Spleen (tissue), 11 donors: ENCODE results near the gene AKNA. TPM values are rescaled to one million over a fixed set of nuclear protein-coding genes. Genes with fewer than 3 reads are reported as not detected.
A peak's percentile ranks its signal among the peaks of the same experiment; 100 is the strongest.

Experiments
- DNase-seq: peaks from one replicate; pipeline ENCODE4 v3.0.0-alpha.2; 2020
- H3K27ac ChIP-seq, 8 donors: fragments of 200-600 bp; sonication (generic) in 7 of 8; 1 replicate in 4 of 8; 2 replicates in 4 of 8; pipeline versions ENCODE4 v1.5.0 to v1.8.0; 2016 to 2021; ENCODE audit warnings: inconsistent platforms in 4 of 8, mild to moderate bottlenecking in 4 of 8, moderate library complexity in 1 of 8
- H3K27me3 ChIP-seq, 7 donors: fragments of 200-600 bp; sonication (generic) in 6 of 7; replicated peaks in 1 of 7; 1 replicate in 4 of 7; 2 replicates in 3 of 7; pipeline versions ENCODE4 v1.5.0 to v1.8.0; 2016 to 2021; ENCODE audit warnings: inconsistent platforms in 3 of 7, mild to moderate bottlenecking in 1 of 7
- H3K36me3 ChIP-seq, 6 donors: fragments of 200-600 bp; sonication (generic) in 5 of 6; 1 replicate in 4 of 6; 2 replicates in 2 of 6; pipeline versions ENCODE4 v1.5.0 to v1.8.0; 2016 to 2021; ENCODE audit warnings: inconsistent platforms in 2 of 6
- H3K4me1 ChIP-seq, 6 donors: fragments of 200-600 bp; sonication (generic) in 5 of 6; 1 replicate in 3 of 6; 2 replicates in 3 of 6; pipeline versions ENCODE4 v1.5.0 to v1.8.0; 2016 to 2021; ENCODE audit warnings: inconsistent platforms in 3 of 6
- H3K4me3 ChIP-seq, 8 donors: fragments of 200-600 bp; sonication (generic) in 7 of 8; 1 replicate in 4 of 8; 2 replicates in 4 of 8; pipeline versions ENCODE4 v1.5.0 to v1.8.0; 2016 to 2021; ENCODE audit warnings: inconsistent platforms in 4 of 8, mild to moderate bottlenecking in 4 of 8, moderate library complexity in 2 of 8
- H3K9me3 ChIP-seq, 8 donors: fragments of 200-600 bp; sonication (generic) in 7 of 8; 1 replicate in 4 of 8; 2 replicates in 4 of 8; pipeline versions ENCODE4 v1.5.0 to v1.8.0; 2016 to 2021; ENCODE audit warnings: inconsistent platforms in 4 of 8
- CTCF ChIP-seq, 11 experiments: fragments of 200-600 bp in 7 of 11; fragments of 450-650 bp in 4 of 11; sonication (generic) in 4 of 11; IDR thresholded peaks in 8 of 11; conservative IDR thresholded peaks in 3 of 11; 1 replicate in 7 of 11; 2 replicates in 4 of 11; pipeline versions ENCODE4 v1.4.0 to v1.8.0; 2016 to 2021; ENCODE audit warnings: antibody characterized with exemption in 11 of 11, inconsistent platforms in 4 of 11, mild to moderate bottlenecking in 1 of 11
- POLR2A ChIP-seq, 3 donors: fragments of 450-650 bp; IDR thresholded peaks; one replicate each; pipeline ENCODE4 v1.5.1; 2017; ENCODE audit warnings: antibody characterized with exemption in 3 of 3, mild to moderate bottlenecking in 1 of 3
- POLR2AphosphoS5 ChIP-seq, 3 donors: sonication (generic); formaldehyde crosslinking; IDR thresholded peaks; one replicate each; pipeline ENCODE4 v1.5.1; 2017; ENCODE audit warnings: antibody characterized with exemption in 3 of 3
- whole genome bisulfite sequencing, 5 donors: extraction: QIAGEN DNeasy Blood & Tissue Kit in 3 of 5; methylation state at CpG; one replicate each; pipeline versions ENCODE4 v1.1.5 to v1.1.7; 2013 to 2018; 5-methylcytosine and 5-hydroxymethylcytosine counted together
- intact Hi-C: fragments of 100-400 bp; cut with DNase I; formaldehyde crosslinking; loops from one replicate; pipeline ENCODE4 v1.15.0; 2023; ENCODE audit warnings: low total_unique reads
- polyA plus RNA-seq, 3 donors: library from polyadenylated mRNA; stranded (reverse); fragments of 200-250 nt; gene quantifications; one replicate each; pipeline ENCODE4 v1.2.1, GENCODE V29; 2013
- total RNA-seq, 7 donors: library from RNA; depleted of rRNA in 3 of 7; stranded (reverse); fragments of >200 nt in 3 of 7; fragmentation: NEBNext Ultra II Directional in 4 of 7; extraction: Animal tissue kit (Norgen Biotek cat#: 25700) in 4 of 7; gene quantifications; one replicate each; pipeline versions ENCODE4 v1.1.0 to v1.2.1, GENCODE V29; 2016 to 2021
- donor health status: healthy with polysubstance abuse.
- donor health status: DM: no; HTN: no; CAD: no; lungs with moderate emphysema.
- donor health status: DM: no; HTN: no; CAD: no.
- donor health status: Bipolar disorder and iron deficiency.
- donor health status: healthy.
- donor health status: DM: no; HTN: no; CAD: no.
- donor health status: DM: yes; HTN: yes; CAD: no.

AKNA gene
- total and polyA plus RNA-seq, 10 donors = 92.9 to 324 (median 216) TPM

- intact Hi-C loops = no loop called here
- 74 to 92% (median 81%) methylated on average over 5 of the region's 5 CpGs for WGBS, 5 donors
- DNase-seq = peak; percentile 13
- Histone ChIP-seq H3K4me3 (no peak overlapping the region), H3K4me1 (peaks cover 3 to 13% (median 10%) of the 10 kb centered on the region in 6 donors), H3K27ac (no peak overlapping the region), H3K27me3 (peaks cover 0 to 9% (median 0%) of the 10 kb centered on the region in 7 donors), H3K36me3 (no peaks in the 10 kb centered on the region), H3K9me3 (no peaks in the 10 kb centered on the region)
- no peak for TF ChIP-seq CTCF (IDR thresholded peaks at IDR 0.05 in 8 of 11, conservative IDR thresholded peaks at IDR 0.05 in 3 of 11)
- TF ChIP-seq POLR2AphosphoS5 (IDR thresholded peaks at IDR 0.05) = no peak
- no peak for TF ChIP-seq POLR2A (IDR thresholded peaks at IDR 0.05)
These were observed 84.2 kb downstream of the AKNA start for GRCh38 chr9:114303571-114303970.

- H3K36me3 ChIP-seq = no peaks in the 10 kb centered on the region
- no peak for TF ChIP-seq POLR2AphosphoS5 (IDR thresholded peaks at IDR 0.05)
- TF ChIP-seq POLR2A (IDR thresholded peaks at IDR 0.05) = no peak
- no peak for TF ChIP-seq CTCF (IDR thresholded peaks at IDR 0.05 in 8 of 11, conservative IDR thresholded peaks at IDR 0.05 in 3 of 11)
- H3K4me1 ChIP-seq = peaks cover 3 to 13% (median 10%) of the 10 kb centered on the region in 6 donors
- intact Hi-C loops = no loop called here
- peaks cover 0 to 9% (median 0%) of the 10 kb centered on the region in 7 donors for H3K27me3 ChIP-seq
- no peaks in the 10 kb centered on the region for H3K9me3 ChIP-seq
- no peak overlapping the region for H3K4me3 ChIP-seq
- no peak overlapping the region for H3K27ac ChIP-seq
- peak; percentile 47 for DNase-seq
- 76 to 86% (median 84%) methylated on average over 6 of the region's 6 CpGs for WGBS, 5 donors
These were observed 85.1 kb downstream of the AKNA start for GRCh38 chr9:114302727-114303126.

GRCh38 chr9:114301798-114302565, 85.8 kb downstream of the AKNA start:
- TF ChIP-seq POLR2AphosphoS5 (IDR thresholded peaks at IDR 0.05) (no peak), CTCF (IDR thresholded peaks at IDR 0.05 in 8 of 11, conservative IDR thresholded peaks at IDR 0.05 in 3 of 11) (no peak), POLR2A (IDR thresholded peaks at IDR 0.05) (no peak)
- Histone ChIP-seq H3K27ac (no peak overlapping the region), H3K4me3 (no peak overlapping the region), H3K36me3 (no peaks in the 10 kb centered on the region), H3K9me3 (peaks cover 0 to 1% (median 0%) of the 10 kb centered on the region in 8 donors), H3K4me1 (peaks cover 3 to 13% (median 10%) of the 10 kb centered on the region in 6 donors), H3K27me3 (peaks cover 0 to 9% (median 0%) of the 10 kb centered on the region in 7 donors)
- WGBS, 5 donors = 77 to 94% (median 83%) methylated on average over 14 to 15 of the region's 15 CpGs
- DNase-seq = peak; percentile 37
- intact Hi-C loops = no loop called here
